ENCODE data around the gene KCND3. TPM values are rescaled to one million over a fixed set of nuclear protein-coding genes. Genes with fewer than 3 reads are reported as not detected.

Gene KCND3
- total RNA-seq = not detected

- peaks cover 67% of the 10 kb centered on the region for H3K27me3 Mint-ChIP-seq (ENCODE audit: low read depth)
- H3K9me3 Mint-ChIP-seq = no peaks in the 10 kb centered on the region
- H3K4me3 Mint-ChIP-seq = peak within 1 kb of the TSS; percentile 54
- DNase-seq = no peak
- H3K36me3 Mint-ChIP-seq (ENCODE audit: insufficient read depth) = no peaks in the 10 kb centered on the region
- H3K4me1 Mint-ChIP-seq (ENCODE audit: low read depth) = peaks cover 18% of the 10 kb centered on the region
- ATAC-seq = peak; percentile 53
These were observed at the start of gene KCND3 for GRCh38 chr1:111989531-111990025. KCND3 (minus strand) TSS chr1:111989668.

DNA sequence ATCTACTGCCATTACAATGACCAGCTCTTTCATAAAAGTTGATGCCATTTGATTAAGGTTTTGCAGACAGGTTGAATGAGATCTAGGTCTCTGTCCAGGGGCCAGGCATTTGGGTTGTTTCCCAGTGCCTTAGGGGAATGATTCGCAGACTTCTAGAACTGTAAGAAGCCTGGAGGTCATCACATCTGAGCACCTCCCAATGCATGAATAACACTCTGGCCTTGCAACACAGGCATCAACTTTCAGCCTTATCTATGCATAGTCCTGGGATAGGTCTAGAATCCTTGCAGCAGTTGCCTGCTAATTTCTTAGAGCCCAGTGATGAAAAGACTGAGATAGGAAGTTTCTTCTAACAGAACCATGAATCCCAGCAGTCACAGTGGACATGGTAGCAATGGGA is 44.8 kb upstream of the KCND3 start:
- DNase-seq (no peak), ATAC-seq (no peak)
- peaks cover 8% of the 10 kb centered on the region for H3K27me3 Mint-ChIP-seq (ENCODE audit: low read depth)
- no peaks in the 10 kb centered on the region for H3K4me1 Mint-ChIP-seq (ENCODE audit: low read depth)
- no peaks in the 10 kb centered on the region for H3K36me3 Mint-ChIP-seq (ENCODE audit: insufficient read depth)
- no peak overlapping the region for H3K4me3 Mint-ChIP-seq
- no peaks in the 10 kb centered on the region for H3K9me3 Mint-ChIP-seq

- no peaks in the 10 kb centered on the region for H3K9me3 Mint-ChIP-seq
- no peaks in the 10 kb centered on the region for H3K36me3 Mint-ChIP-seq (ENCODE audit: insufficient read depth)
- DNase-seq (no peak), ATAC-seq (no peak)
- no peaks in the 10 kb centered on the region for H3K4me1 Mint-ChIP-seq (ENCODE audit: low read depth)
- no peak overlapping the region for H3K4me3 Mint-ChIP-seq
- H3K27me3 Mint-ChIP-seq (ENCODE audit: low read depth) = peaks cover 8% of the 10 kb centered on the region
These were observed 44.1 kb upstream of the KCND3 start for GRCh38 chr1:112033439-112034120.

DNA sequence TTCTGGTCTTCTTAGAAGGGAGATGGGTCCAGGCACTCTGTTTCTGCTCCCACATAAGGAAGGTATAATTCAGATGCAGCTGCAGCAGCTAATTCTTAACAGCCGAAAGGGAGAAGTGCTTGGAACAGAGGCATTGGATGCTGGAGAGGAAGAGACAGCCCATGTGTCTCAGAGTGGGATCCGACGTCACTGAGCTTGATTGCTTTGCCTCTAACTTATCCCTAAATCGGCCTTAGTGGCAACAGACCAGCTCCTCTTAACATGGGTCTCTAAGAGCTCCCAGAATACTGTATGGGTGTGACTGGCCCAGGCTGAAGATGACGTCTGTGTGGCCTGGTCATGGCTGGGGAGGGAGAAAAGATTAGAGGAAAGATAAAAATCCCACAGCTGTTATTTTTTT is 40.7 kb upstream of the KCND3 start:
- ATAC-seq = no peak
- Mint-ChIP-seq H3K27me3 (ENCODE audit: low read depth) (no peaks in the 10 kb centered on the region), H3K36me3 (ENCODE audit: insufficient read depth) (no peaks in the 10 kb centered on the region), H3K9me3 (no peaks in the 10 kb centered on the region), H3K4me3 (no peak overlapping the region), H3K4me1 (ENCODE audit: low read depth) (no peaks in the 10 kb centered on the region)
- DNase-seq = no peak

DNA sequence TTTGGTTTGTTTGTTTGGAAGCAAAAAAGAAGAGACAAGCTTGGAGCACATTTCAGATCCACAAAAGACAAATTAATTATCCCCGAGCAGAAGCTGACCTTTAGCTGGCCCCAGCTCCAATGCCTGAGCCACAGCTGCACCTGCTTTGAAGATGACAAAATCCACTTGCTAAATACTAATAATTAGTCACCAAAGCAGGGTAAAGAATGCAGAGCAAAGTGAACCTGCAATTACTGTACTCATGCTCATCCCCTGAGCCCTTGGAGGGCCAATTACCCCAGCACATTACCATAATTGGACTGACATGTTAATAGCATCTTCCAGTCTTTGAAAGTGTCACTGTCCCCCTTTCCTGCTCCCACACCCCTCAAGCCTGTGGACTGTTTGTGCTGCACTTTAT is 38.2 kb upstream of the KCND3 start:
- DNase-seq (no peak), ATAC-seq (no peak)
- H3K27me3 Mint-ChIP-seq (ENCODE audit: low read depth) = peaks cover 2% of the 10 kb centered on the region
- H3K36me3 Mint-ChIP-seq (ENCODE audit: insufficient read depth) = no peaks in the 10 kb centered on the region
- no peaks in the 10 kb centered on the region for H3K4me1 Mint-ChIP-seq (ENCODE audit: low read depth)
- H3K9me3 Mint-ChIP-seq = no peaks in the 10 kb centered on the region
- H3K4me3 Mint-ChIP-seq = no peak overlapping the region

GRCh38 chr1:112026501-112026900 is 37.0 kb upstream of the KCND3 start:
- Mint-ChIP-seq H3K4me3 (no peak overlapping the region), H3K4me1 (ENCODE audit: low read depth) (no peaks in the 10 kb centered on the region), H3K27me3 (ENCODE audit: low read depth) (peaks cover 7% of the 10 kb centered on the region), H3K36me3 (ENCODE audit: insufficient read depth) (no peaks in the 10 kb centered on the region), H3K9me3 (no peaks in the 10 kb centered on the region)
- ATAC-seq (no peak), DNase-seq (no peak)

GRCh38 chr1:112026016-112026415 is 36.5 kb upstream of the KCND3 start:
- peaks cover 8% of the 10 kb centered on the region for H3K27me3 Mint-ChIP-seq (ENCODE audit: low read depth)
- H3K4me1 Mint-ChIP-seq (ENCODE audit: low read depth) = no peaks in the 10 kb centered on the region
- no peak overlapping the region for H3K4me3 Mint-ChIP-seq
- H3K9me3 Mint-ChIP-seq = no peaks in the 10 kb centered on the region
- ATAC-seq = no peak
- no peak for DNase-seq
- no peaks in the 10 kb centered on the region for H3K36me3 Mint-ChIP-seq (ENCODE audit: insufficient read depth)

GRCh38 chr1:112021263-112021662 is 31.8 kb upstream of the KCND3 start:
- no peaks in the 10 kb centered on the region for H3K9me3 Mint-ChIP-seq
- H3K36me3 Mint-ChIP-seq (ENCODE audit: insufficient read depth) = no peaks in the 10 kb centered on the region
- ATAC-seq (no peak), DNase-seq (no peak)
- peaks cover 15% of the 10 kb centered on the region for H3K27me3 Mint-ChIP-seq (ENCODE audit: low read depth)
- H3K4me1 Mint-ChIP-seq (ENCODE audit: low read depth) = no peaks in the 10 kb centered on the region
- no peak overlapping the region for H3K4me3 Mint-ChIP-seq

GRCh38 chr1:112017183-112017582 is 27.7 kb upstream of the KCND3 start:
- Mint-ChIP-seq H3K27me3 (ENCODE audit: low read depth) (peaks cover 25% of the 10 kb centered on the region), H3K9me3 (peaks cover 10% of the 10 kb centered on the region), H3K4me1 (ENCODE audit: low read depth) (no peaks in the 10 kb centered on the region), H3K36me3 (ENCODE audit: insufficient read depth) (no peaks in the 10 kb centered on the region), H3K4me3 (no peak overlapping the region)
- ATAC-seq (no peak), DNase-seq (no peak)

DNA sequence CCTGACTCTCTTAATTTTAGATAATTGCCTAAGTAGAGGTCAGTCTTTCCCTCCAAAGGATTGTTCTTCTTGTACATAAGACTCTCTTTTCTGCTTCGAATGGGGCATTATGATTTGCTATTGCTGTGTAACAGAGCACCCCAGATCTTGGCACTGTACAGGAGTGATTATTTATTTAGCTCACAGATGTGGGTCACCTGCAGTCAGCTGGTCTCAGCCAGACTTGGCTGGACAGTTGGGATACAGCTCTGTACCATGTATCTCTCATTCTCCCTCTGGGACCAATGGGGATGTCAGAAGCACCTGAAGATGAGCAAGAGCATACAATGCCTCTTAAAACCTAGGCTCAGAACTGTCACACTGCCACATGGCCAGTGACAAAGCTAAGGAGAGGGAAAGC is 23.4 kb upstream of the KCND3 start:
- ATAC-seq (no peak), DNase-seq (no peak)
- Mint-ChIP-seq H3K27me3 (ENCODE audit: low read depth) (peaks cover 15% of the 10 kb centered on the region), H3K4me1 (ENCODE audit: low read depth) (no peaks in the 10 kb centered on the region), H3K36me3 (ENCODE audit: insufficient read depth) (no peaks in the 10 kb centered on the region), H3K9me3 (peaks cover 10% of the 10 kb centered on the region), H3K4me3 (no peak overlapping the region)

DNA sequence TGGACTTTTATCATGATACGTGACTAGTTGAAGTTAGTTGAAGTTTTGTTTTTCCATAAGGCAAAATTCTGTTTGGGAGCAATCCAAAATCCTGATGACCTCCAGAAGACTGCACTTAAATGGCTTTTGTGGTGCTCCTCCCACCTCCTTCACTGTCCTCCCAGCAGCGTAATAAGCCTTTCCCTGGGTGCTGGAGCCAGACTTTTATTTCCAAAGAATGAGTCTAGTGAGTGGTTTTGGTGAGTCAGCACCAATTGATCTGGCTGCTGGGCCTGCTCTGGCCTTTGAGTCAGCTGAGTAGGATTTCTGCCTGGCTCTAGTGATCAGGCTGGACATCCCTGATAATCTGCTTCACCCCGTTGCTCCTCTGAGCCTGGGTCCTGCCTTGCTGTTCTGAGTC is 21.7 kb upstream of the KCND3 start:
- no peak for DNase-seq
- Mint-ChIP-seq H3K27me3 (ENCODE audit: low read depth) (peaks cover 17% of the 10 kb centered on the region), H3K36me3 (ENCODE audit: insufficient read depth) (no peaks in the 10 kb centered on the region), H3K4me3 (no peak overlapping the region), H3K4me1 (ENCODE audit: low read depth) (no peaks in the 10 kb centered on the region), H3K9me3 (peaks cover 10% of the 10 kb centered on the region)
- no peak for ATAC-seq

DNA sequence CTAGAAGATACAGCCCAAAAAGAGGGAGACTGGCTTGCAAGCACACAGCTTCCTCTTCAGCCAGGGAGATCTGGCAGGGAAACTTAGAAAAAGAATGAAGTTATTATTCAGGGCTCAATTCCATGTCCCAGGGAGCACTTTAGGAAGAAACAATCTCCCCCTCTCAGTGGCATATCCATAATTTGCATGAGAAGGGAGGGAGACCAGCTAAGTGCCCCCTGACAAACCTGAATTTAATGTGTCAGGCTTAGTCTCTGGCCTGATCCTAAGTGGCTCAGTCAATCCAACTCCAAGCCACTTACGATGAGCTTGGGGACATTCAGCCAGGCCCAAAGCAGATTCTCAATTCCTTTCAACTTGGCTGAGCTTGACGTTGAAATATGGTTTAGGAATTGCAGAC is 17.7 kb upstream of the KCND3 start:
- no peak for DNase-seq
- H3K4me1 Mint-ChIP-seq (ENCODE audit: low read depth) = no peaks in the 10 kb centered on the region
- peaks cover 5% of the 10 kb centered on the region for H3K27me3 Mint-ChIP-seq (ENCODE audit: low read depth)
- H3K36me3 Mint-ChIP-seq (ENCODE audit: insufficient read depth) = no peaks in the 10 kb centered on the region
- ATAC-seq = no peak
- no peaks in the 10 kb centered on the region for H3K9me3 Mint-ChIP-seq
- H3K4me3 Mint-ChIP-seq = no peak overlapping the region

GRCh38 chr1:112006416-112007025 is 17.1 kb upstream of the KCND3 start:
- Mint-ChIP-seq H3K4me3 (no peak overlapping the region), H3K4me1 (ENCODE audit: low read depth) (no peaks in the 10 kb centered on the region), H3K36me3 (ENCODE audit: insufficient read depth) (no peaks in the 10 kb centered on the region), H3K9me3 (no peaks in the 10 kb centered on the region), H3K27me3 (ENCODE audit: low read depth) (peaks cover 9% of the 10 kb centered on the region)
- ATAC-seq (no peak), DNase-seq (no peak)

DNA sequence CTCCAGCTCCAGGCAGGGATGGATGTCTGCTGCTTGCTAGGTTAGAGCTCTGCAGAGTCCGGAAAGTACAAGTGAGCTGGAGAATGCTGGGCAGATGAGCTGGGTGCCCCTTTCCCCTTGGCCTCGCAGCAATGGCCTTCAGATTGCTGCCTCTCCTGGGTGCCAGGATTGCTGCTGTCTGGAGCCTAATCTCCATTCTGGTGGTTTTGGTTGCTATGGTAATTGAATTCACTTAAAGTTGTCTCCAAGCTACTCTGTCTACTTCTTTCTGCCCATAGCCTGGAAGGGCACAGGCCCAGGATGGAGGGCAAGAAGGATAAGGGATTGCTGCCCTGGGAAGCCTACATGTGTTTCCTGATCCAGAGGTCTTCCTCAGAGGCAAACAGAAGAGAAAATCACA is 14.6 kb upstream of the KCND3 start:
- no peak overlapping the region for H3K4me3 Mint-ChIP-seq
- no peaks in the 10 kb centered on the region for H3K9me3 Mint-ChIP-seq
- no peaks in the 10 kb centered on the region for H3K4me1 Mint-ChIP-seq (ENCODE audit: low read depth)
- no peaks in the 10 kb centered on the region for H3K36me3 Mint-ChIP-seq (ENCODE audit: insufficient read depth)
- ATAC-seq (no peak), DNase-seq (no peak)
- H3K27me3 Mint-ChIP-seq (ENCODE audit: low read depth) = peaks cover 21% of the 10 kb centered on the region

DNA sequence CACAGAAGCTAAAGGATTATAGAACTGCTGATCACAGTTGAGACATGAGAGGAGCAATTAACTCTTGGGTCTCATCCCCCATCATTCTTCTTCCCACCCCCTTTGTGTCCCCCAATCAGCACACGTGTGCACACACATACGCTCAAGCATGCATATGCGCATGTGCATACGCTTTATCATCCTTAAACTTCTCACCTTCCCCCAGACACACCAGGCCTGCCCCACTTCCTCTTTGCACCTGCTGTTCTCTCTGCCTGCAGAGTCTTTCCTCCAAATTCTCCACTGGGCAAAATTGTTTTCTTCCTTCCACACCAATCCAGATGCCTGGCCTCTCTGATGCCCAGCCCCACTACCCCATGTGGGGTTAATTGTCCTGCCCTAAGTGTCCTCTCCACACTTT is 13.0 kb upstream of the KCND3 start:
- ATAC-seq (no peak), DNase-seq (no peak)
- no peak overlapping the region for H3K4me3 Mint-ChIP-seq
- H3K36me3 Mint-ChIP-seq (ENCODE audit: insufficient read depth) = no peaks in the 10 kb centered on the region
- H3K27me3 Mint-ChIP-seq (ENCODE audit: low read depth) = peaks cover 24% of the 10 kb centered on the region
- no peaks in the 10 kb centered on the region for H3K9me3 Mint-ChIP-seq
- H3K4me1 Mint-ChIP-seq (ENCODE audit: low read depth) = no peaks in the 10 kb centered on the region

Measured in activated T-cell treated with anti-CD3 and anti-CD28 coated beads, Interleukin-2, amount 50 U/mL, for 4 hours (primary cell).